KMS-11 (cell line): ENCODE measurements around the gene SNUPN.
A peak's percentile ranks its signal among the peaks of the same experiment; 100 is the strongest.

Experiments used
- H2AFZ ChIP-seq: fragments of 200-600 bp; sonication (generic); 2 replicates; pipeline ENCODE4 v1.6.1; 2016; ENCODE audit warnings: antibody characterized with exemption, mixed run types, low read depth
- H3K27ac ChIP-seq: fragments of 200-600 bp; sonication (generic); 2 replicates; pipeline ENCODE4 v1.6.1; 2016; ENCODE audit warnings: mild to moderate bottlenecking, mixed run types
- H3K27me3 ChIP-seq: fragments of 200-600 bp; sonication (generic); 2 replicates; pipeline ENCODE4 v1.6.1; 2017; ENCODE audit warnings: mild to moderate bottlenecking, low read depth, mixed run types, moderate library complexity; ENCODE audit not compliant: insufficient read depth
- H3K36me3 ChIP-seq: fragments of 200-600 bp; sonication (generic); 2 replicates; pipeline ENCODE4 v1.6.1; 2017; ENCODE audit warnings: mild to moderate bottlenecking, mixed run types; ENCODE audit not compliant: insufficient read depth
- H3K4me1 ChIP-seq: fragments of 200-600 bp; sonication (generic); 2 replicates; pipeline ENCODE4 v1.6.1; 2016; ENCODE audit warnings: mild to moderate bottlenecking, low read depth, mixed run types; ENCODE audit not compliant: poor library complexity, severe bottlenecking
- H3K4me2 ChIP-seq: fragments of 200-600 bp; sonication (generic); 2 replicates; pipeline ENCODE4 v1.7.0; 2016; ENCODE audit warnings: mild to moderate bottlenecking, mixed run types
- H3K4me3 ChIP-seq: fragments of 200-600 bp; sonication (generic); IDR thresholded peaks from 2 replicates; pipeline ENCODE4 v1.6.1; 2017; ENCODE audit warnings: low read depth, low read length, mixed read lengths; ENCODE audit not compliant: insufficient read depth
- H3K79me2 ChIP-seq: fragments of 200-600 bp; sonication (generic); 2 replicates; pipeline ENCODE4 v1.6.1; 2016; ENCODE audit warnings: low read depth, mixed run types; ENCODE audit not compliant: insufficient read depth
- H3K9ac ChIP-seq: fragments of 200-600 bp; sonication (generic); 2 replicates; pipeline ENCODE4 v1.6.1; 2016; ENCODE audit warnings: mild to moderate bottlenecking, mixed run types
- H4K20me1 ChIP-seq: fragments of 200-600 bp; sonication (generic); 2 replicates; pipeline ENCODE4 v1.6.1; 2016; ENCODE audit warnings: mild to moderate bottlenecking, mixed run types; ENCODE audit not compliant: insufficient read depth
- TF ChIP-seq, protein P1 (sequence below): fragments of 200-600 bp; sonication (generic); conservative IDR thresholded peaks from 2 replicates; pipeline ENCODE4 v1.6.1; 2017; ENCODE audit warnings: low read depth, mild to moderate bottlenecking, antibody characterized with exemption, low read length, moderate library complexity, mixed read lengths

SNUPN gene

GRCh38 chr15:75647370-75648155 lies 22.0 kb upstream of the SNUPN start, which contains the start of gene SNX33:
TSS of gene SNX33 (plus strand) at chr15:75647912. CDS start at chr15:75649103, 1,191 bp downstream.
- H3K36me3 ChIP-seq: no peaks in the 10 kb centered on the region
- TF ChIP-seq, protein P1, sequence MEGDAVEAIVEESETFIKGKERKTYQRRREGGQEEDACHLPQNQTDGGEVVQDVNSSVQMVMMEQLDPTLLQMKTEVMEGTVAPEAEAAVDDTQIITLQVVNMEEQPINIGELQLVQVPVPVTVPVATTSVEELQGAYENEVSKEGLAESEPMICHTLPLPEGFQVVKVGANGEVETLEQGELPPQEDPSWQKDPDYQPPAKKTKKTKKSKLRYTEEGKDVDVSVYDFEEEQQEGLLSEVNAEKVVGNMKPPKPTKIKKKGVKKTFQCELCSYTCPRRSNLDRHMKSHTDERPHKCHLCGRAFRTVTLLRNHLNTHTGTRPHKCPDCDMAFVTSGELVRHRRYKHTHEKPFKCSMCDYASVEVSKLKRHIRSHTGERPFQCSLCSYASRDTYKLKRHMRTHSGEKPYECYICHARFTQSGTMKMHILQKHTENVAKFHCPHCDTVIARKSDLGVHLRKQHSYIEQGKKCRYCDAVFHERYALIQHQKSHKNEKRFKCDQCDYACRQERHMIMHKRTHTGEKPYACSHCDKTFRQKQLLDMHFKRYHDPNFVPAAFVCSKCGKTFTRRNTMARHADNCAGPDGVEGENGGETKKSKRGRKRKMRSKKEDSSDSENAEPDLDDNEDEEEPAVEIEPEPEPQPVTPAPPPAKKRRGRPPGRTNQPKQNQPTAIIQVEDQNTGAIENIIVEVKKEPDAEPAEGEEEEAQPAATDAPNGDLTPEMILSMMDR: peak; percentile 38; the same call in 1 of the 2 replicates
- H4K20me1 ChIP-seq: no peaks in the 10 kb centered on the region
- no peaks in the 10 kb centered on the region for H3K4me1 ChIP-seq
- no peaks in the 10 kb centered on the region; the same call in 1 of the 2 replicates for H3K27me3 ChIP-seq
- peak within 1 kb of the TSS; percentile 95 for H2AFZ ChIP-seq
- H3K4me3 ChIP-seq: no peak within 1 kb of the TSS
- H3K4me2 ChIP-seq: peak within 1 kb of the TSS; percentile 89
- peak within 1 kb of the TSS; percentile 53; the same call in 1 of the 2 replicates for H3K9ac ChIP-seq
- H3K79me2 ChIP-seq: no peaks in the 10 kb centered on the region
- no peak within 1 kb of the TSS for H3K27ac ChIP-seq

DNA sequence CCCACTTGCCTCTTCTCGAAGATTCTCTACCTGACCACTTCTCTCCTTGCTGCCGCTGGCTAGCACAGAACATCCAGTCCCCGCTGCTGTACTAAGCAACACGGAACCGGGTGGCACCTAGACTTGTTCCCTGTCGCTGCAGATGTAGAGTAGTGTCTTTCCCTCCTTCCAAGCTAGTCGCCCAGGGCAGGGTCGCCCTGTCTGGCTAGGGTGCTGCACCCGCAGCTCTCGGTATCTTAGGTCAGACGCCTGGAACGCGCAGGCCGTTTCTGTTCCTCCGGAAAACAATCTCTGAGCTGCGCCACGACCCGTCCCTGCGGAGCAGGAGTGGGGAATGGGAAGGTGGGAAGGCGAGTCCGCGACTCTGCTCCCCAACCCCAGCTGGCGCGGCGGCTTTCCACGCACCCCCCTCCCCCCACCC lies 21.4 kb upstream of the SNUPN start:
- no peaks in the 10 kb centered on the region; the same call in 1 of the 2 replicates for H3K27me3 ChIP-seq
- TF ChIP-seq, protein P1: no peak
- H3K4me1 ChIP-seq: no peaks in the 10 kb centered on the region
- H3K4me3 ChIP-seq: no peak overlapping the region
- H4K20me1 ChIP-seq: no peaks in the 10 kb centered on the region
- peak overlapping the region; percentile 89 for H3K4me2 ChIP-seq
- peak overlapping the region; percentile 53; the same call in 1 of the 2 replicates for H3K9ac ChIP-seq
- H3K36me3 ChIP-seq: no peaks in the 10 kb centered on the region
- H2AFZ ChIP-seq: peak overlapping the region; percentile 95
- H3K79me2 ChIP-seq: no peaks in the 10 kb centered on the region
- no peak overlapping the region for H3K27ac ChIP-seq

GRCh38 chr15:75646112-75646943 lies 20.8 kb upstream of the SNUPN start:
- no peak overlapping the region for H2AFZ ChIP-seq
- H3K9ac ChIP-seq: no peak overlapping the region
- H3K4me3 ChIP-seq: no peak overlapping the region
- TF ChIP-seq, protein P1: no peak
- no peak overlapping the region; the same call in 1 of the 2 replicates for H3K4me2 ChIP-seq
- H3K27me3 ChIP-seq: no peaks in the 10 kb centered on the region; the same call in 1 of the 2 replicates
- H3K79me2 ChIP-seq: no peaks in the 10 kb centered on the region
- no peaks in the 10 kb centered on the region for H3K36me3 ChIP-seq
- H4K20me1 ChIP-seq: no peaks in the 10 kb centered on the region
- no peak overlapping the region for H3K27ac ChIP-seq
- H3K4me1 ChIP-seq: peaks cover 5% of the 10 kb centered on the region

DNA sequence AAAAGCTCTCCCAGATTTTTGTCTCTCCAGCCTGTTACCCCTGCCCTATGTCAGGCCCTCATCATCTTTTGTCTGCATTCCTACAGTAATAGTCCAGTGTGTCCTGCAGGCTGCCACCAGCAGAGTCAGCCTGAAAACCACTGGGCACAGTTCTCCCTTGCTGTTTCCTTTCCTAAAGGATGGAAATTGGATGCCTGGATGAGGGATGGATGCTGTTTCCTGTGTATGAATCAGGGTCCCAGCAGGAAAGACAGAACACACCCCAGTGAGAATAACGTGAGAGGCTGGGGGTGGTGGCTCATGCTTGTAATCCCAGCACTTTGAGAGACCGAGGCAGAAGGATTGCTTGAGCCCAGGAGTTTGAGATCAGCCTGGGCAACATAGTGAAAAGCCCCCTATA lies 18.9 kb upstream of the SNUPN start:
- H4K20me1 ChIP-seq: no peaks in the 10 kb centered on the region

More for the DNA sequence above, 18.9 kb upstream of the SNUPN start:
- H2AFZ ChIP-seq: no peak overlapping the region
- TF ChIP-seq, protein P1: no peak
- no peaks in the 10 kb centered on the region for H3K36me3 ChIP-seq
- H3K4me3 ChIP-seq: no peak overlapping the region
- H3K4me2 ChIP-seq: no peak overlapping the region
- peaks cover 5% of the 10 kb centered on the region for H3K79me2 ChIP-seq
- H3K9ac ChIP-seq: no peak overlapping the region
- no peaks in the 10 kb centered on the region; the same call in 1 of the 2 replicates for H3K27me3 ChIP-seq
- peaks cover 10% of the 10 kb centered on the region for H3K4me1 ChIP-seq
- no peak overlapping the region for H3K27ac ChIP-seq
